ENCODE data around the gene TLK1.
A peak's percentile ranks its signal among the peaks of the same experiment; 100 is the strongest.

TLK1 gene

GRCh38 chr2:171004363-171004762 lies 156.3 kb downstream of the TLK1 start:
- DNase-seq (ENCODE audit: low read depth, low spot score), result no peak

DNA sequence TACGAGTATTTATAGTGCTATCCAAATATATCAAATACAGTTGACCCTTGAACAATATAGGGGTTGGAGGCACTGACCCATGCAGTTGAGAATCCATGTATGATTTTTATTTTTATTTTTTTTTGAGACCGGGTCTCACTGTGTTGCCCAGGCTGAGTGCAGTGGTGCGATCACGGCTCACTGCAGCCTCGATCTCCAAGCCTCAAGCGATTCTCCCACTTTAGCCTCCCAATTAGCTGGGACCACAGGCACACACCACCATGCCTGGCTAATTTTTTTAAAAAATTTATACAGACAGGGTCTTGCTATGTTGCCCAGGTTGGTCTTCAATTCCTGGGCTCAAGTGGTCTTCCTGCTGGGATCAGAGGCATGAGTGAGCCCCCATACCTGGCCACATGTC lies 161.0 kb downstream of the TLK1 start:
- no peak for DNase-seq (ENCODE audit: low read depth, low spot score)

DNA sequence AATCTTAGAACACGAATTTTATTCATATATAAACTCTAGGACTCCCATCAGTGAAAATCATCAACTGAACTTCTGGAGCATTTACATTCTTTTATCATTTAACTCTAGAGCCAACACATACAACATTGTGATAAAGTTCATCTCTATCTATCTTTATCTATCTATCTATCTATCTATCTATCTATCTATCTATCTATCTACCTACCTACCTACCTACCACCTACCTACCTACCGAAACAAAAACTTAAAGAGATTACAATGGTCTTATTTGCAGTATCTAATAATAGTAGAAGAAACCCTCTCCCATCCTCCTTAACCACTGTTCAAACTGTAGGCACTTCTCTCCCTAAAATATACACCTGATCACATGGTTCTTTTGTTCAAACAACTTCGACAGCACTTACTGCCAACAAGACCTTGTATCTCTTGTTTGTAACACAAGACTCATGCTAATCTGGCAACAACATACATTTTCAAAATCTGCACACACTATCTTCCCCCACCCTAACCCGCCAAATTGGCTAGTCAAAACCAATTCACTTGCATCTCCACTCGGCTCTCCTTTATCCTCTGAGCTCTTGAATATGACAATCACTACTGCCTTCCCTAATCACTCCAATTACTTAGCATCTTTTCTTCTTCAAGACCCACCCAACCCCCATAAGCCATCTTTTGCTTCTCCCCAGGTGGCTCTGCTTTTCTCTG lies 162.6 kb downstream of the TLK1 start:
- no peak for DNase-seq (ENCODE audit: low read depth, low spot score)

DNA sequence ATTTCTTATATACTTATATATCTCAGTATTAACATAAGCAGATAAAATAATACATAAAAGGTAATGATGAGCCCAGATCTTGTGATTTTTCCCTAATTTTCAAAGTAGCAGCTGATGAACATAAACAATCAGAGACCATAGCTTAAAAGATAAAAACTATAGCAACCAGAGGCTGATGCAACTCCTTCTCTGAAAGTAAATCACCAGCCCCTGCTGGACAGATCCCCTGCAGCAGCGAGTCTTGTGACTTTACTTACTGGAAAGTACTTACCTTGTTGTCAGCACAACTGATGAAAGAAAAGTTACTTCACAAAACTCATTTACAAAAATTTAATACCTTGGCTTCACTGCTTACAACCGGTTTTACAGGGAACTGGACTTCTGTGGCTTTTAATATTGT lies 164.4 kb downstream of the TLK1 start:
- no peak for DNase-seq (ENCODE audit: low read depth, low spot score)

- DNase-seq (ENCODE audit: low read depth, low spot score), result no peak
Observed at GRCh38 chr2:170991398-170992182, 169.1 kb downstream of the TLK1 start.

- DNase-seq (ENCODE audit: low read depth, low spot score), result no peak
Observed at GRCh38 chr2:170986566-170987258, 174.0 kb downstream of the TLK1 start.

GRCh38 chr2:170985407-170985806 lies 175.3 kb downstream of the TLK1 start:
- no peak for DNase-seq (ENCODE audit: low read depth, low spot score)

GRCh38 chr2:170984079-170984478 lies 176.6 kb downstream of the TLK1 start:
- no peak for DNase-seq (ENCODE audit: low read depth, low spot score)

DNA sequence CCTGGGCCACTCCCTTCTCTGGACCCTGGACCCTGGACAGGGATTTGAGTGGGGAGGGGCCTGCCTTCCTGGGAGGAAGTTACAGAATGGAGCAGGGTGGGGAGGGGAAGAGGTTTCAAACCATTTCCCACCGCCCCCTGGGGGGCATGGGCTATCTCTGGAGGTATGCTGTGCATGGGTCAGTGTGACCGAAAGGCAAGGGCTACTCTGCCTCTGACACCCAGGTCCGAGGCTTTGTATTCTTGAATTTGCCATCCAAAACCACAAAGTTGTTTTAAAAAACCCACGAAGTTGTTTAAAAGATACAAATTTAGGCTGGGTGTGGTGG lies 184.8 kb downstream of the TLK1 start:
- DNase-seq (ENCODE audit: low read depth, low spot score), result no peak

GRCh38 chr2:170975127-170975942 lies 185.4 kb downstream of the TLK1 start:
- no peak for DNase-seq (ENCODE audit: low read depth, low spot score)

DNA sequence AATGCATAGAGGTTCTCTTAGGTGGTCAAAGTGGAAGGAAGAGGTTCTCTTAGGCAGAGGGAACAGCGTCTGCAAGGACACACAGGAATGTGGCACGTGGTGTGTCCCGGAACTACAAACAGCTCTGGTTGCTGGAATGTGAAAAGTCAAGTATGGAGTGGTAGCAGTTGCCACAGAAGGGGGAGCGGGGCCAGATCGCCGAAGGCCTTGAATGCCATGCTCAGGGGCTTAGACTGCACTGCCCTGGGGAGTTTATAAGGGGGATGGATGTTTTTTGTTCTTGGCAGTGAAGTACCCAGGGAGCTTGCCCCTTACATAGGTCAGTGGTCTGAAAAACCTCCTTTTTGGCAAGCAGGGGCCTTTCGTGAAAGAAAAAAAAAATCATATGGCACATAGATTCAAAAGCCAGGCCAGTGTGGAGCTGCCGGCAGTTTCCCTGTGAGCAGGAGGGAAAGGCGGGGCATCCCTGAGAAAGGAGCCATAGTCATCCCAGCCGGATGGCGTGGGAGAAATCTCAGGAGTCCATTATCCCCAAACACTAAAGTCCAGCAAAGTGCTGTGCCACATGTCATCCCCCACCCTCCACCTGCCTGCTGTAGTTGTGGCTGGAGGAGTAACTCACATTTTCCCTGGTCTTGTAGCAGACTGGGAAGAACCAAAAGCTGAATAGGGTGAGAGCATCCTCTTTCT lies 186.2 kb downstream of the TLK1 start:
- DNase-seq (ENCODE audit: low read depth, low spot score), result no peak

GRCh38 chr2:170973492-170974303 lies 187.0 kb downstream of the TLK1 start:
- DNase-seq (ENCODE audit: low read depth, low spot score), result peak; percentile 96

DNA sequence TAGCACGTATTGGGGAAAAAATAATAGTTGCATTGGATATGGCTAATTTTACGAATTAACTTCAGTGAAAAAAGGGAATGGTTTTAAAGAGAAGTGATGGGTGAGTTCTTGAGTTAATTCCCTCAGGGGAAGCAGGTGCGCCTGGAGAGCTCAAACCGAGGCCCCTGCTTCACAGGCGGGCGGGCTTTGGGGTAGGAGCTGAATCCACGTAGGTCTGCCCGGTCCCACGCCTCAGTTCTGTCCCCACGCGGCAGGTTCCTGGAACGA lies 187.5 kb downstream of the TLK1 start:
- no peak for DNase-seq (ENCODE audit: low read depth, low spot score)

GRCh38 chr2:170972296-170973224 lies 188.1 kb downstream of the TLK1 start:
- peak; percentile 12 for DNase-seq (ENCODE audit: low read depth, low spot score)

- DNase-seq (ENCODE audit: low read depth, low spot score), result no peak
Observed at GRCh38 chr2:170971071-170971470, 189.6 kb downstream of the TLK1 start.

- no peak for DNase-seq (ENCODE audit: low read depth, low spot score)
Observed at GRCh38 chr2:170969872-170970496, 190.7 kb downstream of the TLK1 start.

GRCh38 chr2:170969030-170969429 lies 191.7 kb downstream of the TLK1 start:
- DNase-seq (ENCODE audit: low read depth, low spot score), result no peak

DNA sequence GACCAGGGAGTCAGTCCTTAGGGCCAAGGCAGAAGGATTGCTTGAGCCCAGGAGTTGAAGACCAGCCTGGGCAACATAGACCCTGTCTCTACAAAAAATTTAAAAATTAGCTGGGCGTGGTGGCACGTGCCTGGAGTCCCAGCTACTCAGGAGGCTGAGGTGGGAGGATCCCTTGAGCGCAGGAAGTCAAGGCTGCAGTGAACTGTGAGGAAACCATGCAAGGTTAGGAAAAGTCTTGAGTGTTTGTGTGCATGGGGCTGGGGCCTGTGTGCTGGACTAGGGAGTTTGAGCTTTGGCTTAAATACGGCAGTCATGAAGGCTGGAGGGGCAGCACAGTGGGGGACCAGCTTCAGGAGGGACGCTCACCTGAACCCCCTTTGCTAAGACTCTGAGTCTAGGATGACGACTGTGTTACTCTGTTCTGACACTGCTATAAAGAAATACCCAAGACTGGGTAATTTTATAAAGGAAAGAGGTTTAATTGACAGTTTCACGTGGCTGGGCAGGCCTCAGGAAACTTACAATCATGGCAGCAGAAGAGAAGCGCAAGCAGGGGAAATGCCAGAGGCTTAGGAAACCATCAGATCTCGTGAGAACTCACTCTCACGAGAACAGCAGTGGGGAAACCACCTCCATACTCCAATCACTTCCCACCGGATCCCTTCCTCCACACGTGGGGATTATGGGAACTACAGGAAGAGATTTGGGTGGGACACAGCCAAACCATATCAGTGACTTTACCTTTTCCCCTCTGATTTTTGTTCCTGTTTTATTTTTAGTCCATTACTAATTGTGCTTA lies 192.3 kb downstream of the TLK1 start:
- DNase-seq (ENCODE audit: low read depth, low spot score), result no peak
